ENCODE results near the gene APLP1. TPM values are rescaled to one million over a fixed set of nuclear protein-coding genes. Genes with fewer than 3 reads are reported as not detected.

Gene APLP1
- total and polyA plus RNA-seq, 2 donors (not counting 3 experiments of a cell fraction or from before 2014, with no cell fraction given), result 6.2 to 13.0 TPM

DNA sequence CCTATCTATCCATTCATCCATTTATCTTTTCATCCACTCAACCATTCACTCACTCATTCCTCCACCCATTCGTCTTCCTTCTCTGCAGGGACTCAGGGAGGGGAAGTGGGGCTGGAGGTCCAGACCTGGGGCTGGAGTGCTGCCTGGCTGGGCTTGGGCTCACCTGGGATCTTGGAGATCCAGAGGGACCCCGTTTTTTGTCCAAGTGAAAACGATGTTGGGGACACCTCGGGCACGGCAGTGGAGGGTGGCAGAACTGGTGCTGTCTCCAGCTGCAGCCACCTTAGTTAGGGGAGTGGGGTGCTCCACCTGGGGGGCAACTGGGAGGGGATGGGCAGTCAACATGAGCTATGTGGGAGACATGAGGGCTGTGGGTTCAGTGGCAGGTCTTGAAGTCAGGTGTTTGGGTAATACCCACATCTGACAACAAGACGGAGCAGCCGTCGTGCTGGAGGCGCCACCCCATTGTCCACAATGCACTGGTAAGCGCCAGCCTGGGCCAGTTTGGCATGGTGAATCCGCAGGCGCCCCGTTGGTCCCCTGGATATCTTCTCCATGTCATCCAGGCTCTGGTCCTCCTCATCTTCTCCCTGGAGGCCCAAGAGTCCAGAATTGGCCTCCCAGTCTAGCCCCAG lies 26.3 kb upstream of the APLP1 start:
- DNase-seq (ENCODE audit: low read depth, low spot score) (no peak), FAIRE-seq (no peak)
- Histone ChIP-seq H3K27me3 (ENCODE audit: control insufficient read depth in 2 of 2, insufficient read depth in 2 of 2, low read length in 2 of 2) (peaks cover 20 to 30% of the 10 kb centered on the region in 2 experiments), H3K9me3 (replicated peaks; ENCODE audit: control insufficient read depth, insufficient read depth, low read length) (no peaks in the 10 kb centered on the region), H2AFZ (ENCODE audit: low read depth, low read length) (no peak overlapping the region), H3K9me1 (replicated peaks; ENCODE audit: control insufficient read depth, extremely low read depth, insufficient read depth, low read length) (no peaks in the 10 kb centered on the region), H3K9ac (replicated peaks; ENCODE audit: extremely low read depth, insufficient read depth, low read length) (no peak overlapping the region), H3K79me2 (ENCODE audit: control insufficient read depth, insufficient read depth, low read length) (no peaks in the 10 kb centered on the region), H3K36me3 (ENCODE audit: control insufficient read depth in 2 of 2, extremely low read depth in 1 of 2, insufficient read depth in 2 of 2, low read length in 2 of 2) (no peaks in the 10 kb centered on the region), H3K4me2 (ENCODE audit: insufficient read depth, low read length) (no peak overlapping the region), H4K20me1 (replicated peaks; ENCODE audit: control insufficient read depth, extremely low read depth, insufficient read depth, low read length) (no peaks in the 10 kb centered on the region), H3K27ac (ENCODE audit: insufficient read depth, low read depth, low read length) (no peak overlapping the region), H3K4me3 (replicated peaks in 1 of 3; ENCODE audit: insufficient read depth in 1 of 3, low read depth in 1 of 3, low read length in 3 of 3) (no peak overlapping the region), H3K4me1 (ENCODE audit: control insufficient read depth, extremely low read depth, insufficient read depth, low read length) (no peaks in the 10 kb centered on the region)
- POLR2A ChIA-PET, result no interaction called here
- intact Hi-C loops (cut with micrococcal nuclease) (no loop called here), dilution Hi-C loops (cut with MboI; ENCODE audit: extremely low pct_ligation_motif_present, low sequenced_read_pairs) (no loop called here)
- CTCF ChIA-PET, result no interaction called here
- TF ChIP-seq EZH2 (IDR thresholded peaks at IDR 0.05; ENCODE audit: borderline replicate concordance, low read depth, low read length, severe bottlenecking) (no peak), POLR2AphosphoS5 (IDR thresholded peaks at IDR 0.05; ENCODE audit: insufficient read depth, low read depth, low read length) (no peak), JUN (IDR thresholded peaks at IDR 0.05; ENCODE audit: borderline replicate concordance, insufficient read depth, insufficient read length, low read depth) (no peak), FOS (IDR thresholded peaks at IDR 0.05; ENCODE audit: borderline replicate concordance, insufficient read depth, low read length) (no peak), MYC (IDR thresholded peaks at IDR 0.05; ENCODE audit: low read depth, low read length) (no peak), GATA2 (IDR thresholded peaks at IDR 0.05; ENCODE audit: insufficient read depth, insufficient read length, low read depth, low read length) (no peak), POLR2A (IDR thresholded peaks at IDR 0.05; ENCODE audit: low read depth, low read length) (no peak)
- TF ChIP-seq, protein P1, sequence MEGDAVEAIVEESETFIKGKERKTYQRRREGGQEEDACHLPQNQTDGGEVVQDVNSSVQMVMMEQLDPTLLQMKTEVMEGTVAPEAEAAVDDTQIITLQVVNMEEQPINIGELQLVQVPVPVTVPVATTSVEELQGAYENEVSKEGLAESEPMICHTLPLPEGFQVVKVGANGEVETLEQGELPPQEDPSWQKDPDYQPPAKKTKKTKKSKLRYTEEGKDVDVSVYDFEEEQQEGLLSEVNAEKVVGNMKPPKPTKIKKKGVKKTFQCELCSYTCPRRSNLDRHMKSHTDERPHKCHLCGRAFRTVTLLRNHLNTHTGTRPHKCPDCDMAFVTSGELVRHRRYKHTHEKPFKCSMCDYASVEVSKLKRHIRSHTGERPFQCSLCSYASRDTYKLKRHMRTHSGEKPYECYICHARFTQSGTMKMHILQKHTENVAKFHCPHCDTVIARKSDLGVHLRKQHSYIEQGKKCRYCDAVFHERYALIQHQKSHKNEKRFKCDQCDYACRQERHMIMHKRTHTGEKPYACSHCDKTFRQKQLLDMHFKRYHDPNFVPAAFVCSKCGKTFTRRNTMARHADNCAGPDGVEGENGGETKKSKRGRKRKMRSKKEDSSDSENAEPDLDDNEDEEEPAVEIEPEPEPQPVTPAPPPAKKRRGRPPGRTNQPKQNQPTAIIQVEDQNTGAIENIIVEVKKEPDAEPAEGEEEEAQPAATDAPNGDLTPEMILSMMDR (IDR thresholded peaks at IDR 0.05; ENCODE audit: extremely low read depth in 1 of 2, insufficient read depth in 1 of 2, low read depth in 1 of 2, low read length in 2 of 2), result no peak
- no TSS peak for BruUV-seq (replicated peaks)
